AG04449 (cell line): Measurements from ENCODE around the gene WIPF2.

Source experiments
- CTCF ChIA-PET: fragments of 350-600 bp; formaldehyde crosslinking; extraction: SDS; loops from one replicate; lab custom pipeline; 2021; ENCODE audit warnings: antibody characterized with exemption; lab: Yijun Ruan, JAX
- POLR2A ChIA-PET: fragments of 400-600, 350-600 bp; formaldehyde crosslinking; extraction: SDS; loops from one replicate; lab custom pipeline; 2020; ENCODE audit warnings: antibody characterized with exemption, inconsistent platforms; lab: Yijun Ruan, JAX
- DNase-seq: peaks from one replicate; pipeline ENCODE4 v3.0.0-alpha.2; 2010; ENCODE audit warnings: low read depth, low spot score
- H3K4me3 ChIP-seq: 2 replicates; pipeline ENCODE4 v1.5.1; 2011; ENCODE audit warnings: low read depth, mild to moderate bottlenecking, control low read depth, low read length
- TF ChIP-seq, protein P1 (sequence below): IDR thresholded peaks from one replicate; pipeline ENCODE4 v1.5.1; 2011; ENCODE audit warnings: mild to moderate bottlenecking, moderate library complexity, low read length, control low read depth, inconsistent platforms; ENCODE audit not compliant: insufficient read depth; ENCODE audit errors: missing control alignments

The WIPF2 gene

DNA sequence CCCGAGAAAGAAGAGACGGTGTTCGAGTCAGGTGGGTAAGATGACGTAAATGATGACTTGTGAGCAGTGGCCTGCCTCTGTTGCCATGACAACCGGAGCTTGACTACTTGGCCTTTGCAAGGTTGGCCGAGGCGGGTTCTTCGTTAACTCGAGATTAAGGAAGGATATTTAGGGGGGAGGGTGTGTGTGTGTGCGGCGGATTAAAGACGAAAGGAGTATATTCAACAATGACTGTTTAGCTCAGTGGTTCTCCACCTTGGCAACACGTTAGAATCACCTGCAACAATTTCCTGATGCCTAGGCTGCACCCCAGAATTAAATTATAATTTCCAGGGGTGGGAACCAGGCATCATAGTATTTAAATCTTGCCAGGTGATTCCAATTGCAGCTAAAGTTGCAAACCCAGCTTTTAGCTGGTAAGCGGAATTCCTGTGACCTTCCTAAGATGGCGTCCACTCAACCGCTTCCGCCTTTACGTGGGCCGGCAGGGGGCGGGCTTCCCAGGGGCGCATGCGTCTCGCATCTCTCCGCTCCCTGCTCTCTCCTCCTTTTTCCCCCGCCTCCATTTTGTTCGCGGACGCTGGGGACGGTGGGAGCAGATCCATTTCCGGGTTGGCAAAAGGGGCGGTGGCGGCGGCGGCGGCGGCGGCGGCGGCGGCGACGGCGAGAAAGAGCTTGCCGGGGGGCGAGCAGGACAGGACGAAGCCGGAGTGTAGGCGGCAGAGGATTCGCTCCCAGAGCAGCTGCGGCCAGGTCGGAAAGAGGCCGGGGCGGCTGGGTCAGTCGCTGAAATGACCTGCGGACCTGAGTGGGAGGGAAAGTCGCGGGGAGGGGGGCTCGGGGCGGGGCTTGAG lies at the start of gene WIPF2:
Gene WIPF2 (plus strand): TSS at position 565 of the 854 bp plus-strand sequence. CDS start 37,156 bp downstream, outside the sequence.
- POLR2A ChIA-PET: interaction anchor here (1.4 to 1.5 kb wide), 2 partner anchors 10 to 20 kb away, joined by 5 to 10 read pairs; no protein-coding TSS in a partner anchor
- CTCF ChIA-PET: interaction anchor here (0.6 to 6.3 kb wide), 54 partner anchors 10 to 756 kb away, joined by 3 to 65 read pairs (median 4); partner anchors contain the start of gene RARA
- TF ChIP-seq, protein P1, sequence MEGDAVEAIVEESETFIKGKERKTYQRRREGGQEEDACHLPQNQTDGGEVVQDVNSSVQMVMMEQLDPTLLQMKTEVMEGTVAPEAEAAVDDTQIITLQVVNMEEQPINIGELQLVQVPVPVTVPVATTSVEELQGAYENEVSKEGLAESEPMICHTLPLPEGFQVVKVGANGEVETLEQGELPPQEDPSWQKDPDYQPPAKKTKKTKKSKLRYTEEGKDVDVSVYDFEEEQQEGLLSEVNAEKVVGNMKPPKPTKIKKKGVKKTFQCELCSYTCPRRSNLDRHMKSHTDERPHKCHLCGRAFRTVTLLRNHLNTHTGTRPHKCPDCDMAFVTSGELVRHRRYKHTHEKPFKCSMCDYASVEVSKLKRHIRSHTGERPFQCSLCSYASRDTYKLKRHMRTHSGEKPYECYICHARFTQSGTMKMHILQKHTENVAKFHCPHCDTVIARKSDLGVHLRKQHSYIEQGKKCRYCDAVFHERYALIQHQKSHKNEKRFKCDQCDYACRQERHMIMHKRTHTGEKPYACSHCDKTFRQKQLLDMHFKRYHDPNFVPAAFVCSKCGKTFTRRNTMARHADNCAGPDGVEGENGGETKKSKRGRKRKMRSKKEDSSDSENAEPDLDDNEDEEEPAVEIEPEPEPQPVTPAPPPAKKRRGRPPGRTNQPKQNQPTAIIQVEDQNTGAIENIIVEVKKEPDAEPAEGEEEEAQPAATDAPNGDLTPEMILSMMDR: peak; percentile 80
- H3K4me3 ChIP-seq: peak within 1 kb of the TSS; percentile 94
- peak; percentile 61 for DNase-seq

- TF ChIP-seq, protein P1: no peak
- H3K4me3 ChIP-seq: no peak overlapping the region
- no peak for DNase-seq
- ChIA-PET POLR2A (interaction anchor here (0.6 kb wide), 1 partner anchor 33 kb away, joined by 3 read pairs; no protein-coding TSS in a partner anchor), CTCF (interaction anchor here (1.1 to 2.7 kb wide), 11 partner anchors 9 to 157 kb away, joined by 4 to 11 read pairs (median 7); no protein-coding TSS in a partner anchor)
Observed at GRCh38 chr17:40170325-40170724, 48.8 kb upstream of the WIPF2 start.

GRCh38 chr17:40171750-40172149 lies 47.4 kb upstream of the WIPF2 start:
- ChIA-PET CTCF (interaction anchor here (0.9 to 1.0 kb wide), 2 partner anchors 12 to 60 kb away, joined by 3 read pairs; no protein-coding TSS in a partner anchor), POLR2A (interaction anchor here (0.6 kb wide), 1 partner anchor 29 kb away, joined by 3 read pairs; no protein-coding TSS in a partner anchor)
- H3K4me3 ChIP-seq: no peak overlapping the region
- TF ChIP-seq, protein P1: no peak
- DNase-seq: no peak

DNA sequence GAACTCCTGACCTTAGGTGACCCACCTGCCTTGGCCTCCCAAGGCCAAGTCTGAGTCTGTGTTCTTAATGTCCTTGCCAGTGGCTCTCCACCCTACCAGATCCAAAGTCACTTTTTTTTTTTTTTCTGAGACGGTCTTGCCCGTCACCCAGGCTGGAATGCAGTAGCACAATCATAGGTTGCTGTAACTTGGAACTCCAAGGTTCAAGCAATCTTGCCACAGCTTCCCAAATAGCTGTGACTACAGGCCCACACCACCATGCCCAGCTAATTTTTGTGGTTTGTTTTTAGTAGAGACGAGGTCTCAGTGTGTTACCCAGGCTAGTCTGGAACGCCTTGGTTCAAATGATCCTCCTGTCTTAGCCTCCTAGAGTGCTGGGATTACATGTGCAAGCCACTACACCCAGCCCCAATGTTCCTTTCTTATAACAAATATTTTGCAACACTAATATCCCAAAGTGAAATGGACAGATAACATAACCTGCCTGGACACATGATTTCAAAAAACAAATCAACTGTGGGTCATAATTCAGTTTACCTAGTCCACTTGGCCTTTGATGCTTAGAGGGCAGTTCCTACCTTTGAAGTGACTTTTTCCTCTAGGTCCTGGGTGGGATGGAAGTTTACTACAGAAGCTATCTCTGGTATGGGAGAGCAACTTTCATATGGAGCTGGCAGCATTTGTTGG lies 45.9 kb upstream of the WIPF2 start:
- POLR2A ChIA-PET: interaction anchor here (0.7 kb wide), 1 partner anchor 26 kb away, joined by 3 read pairs; no protein-coding TSS in a partner anchor
- DNase-seq: no peak
- TF ChIP-seq, protein P1: no peak
- CTCF ChIA-PET: interaction anchor here (0.8 to 10.4 kb wide), 5 partner anchors 9 to 158 kb away, joined by 3 to 76 read pairs (median 4); partner anchors contain the start of gene CSF3
- no peak overlapping the region for H3K4me3 ChIP-seq

DNA sequence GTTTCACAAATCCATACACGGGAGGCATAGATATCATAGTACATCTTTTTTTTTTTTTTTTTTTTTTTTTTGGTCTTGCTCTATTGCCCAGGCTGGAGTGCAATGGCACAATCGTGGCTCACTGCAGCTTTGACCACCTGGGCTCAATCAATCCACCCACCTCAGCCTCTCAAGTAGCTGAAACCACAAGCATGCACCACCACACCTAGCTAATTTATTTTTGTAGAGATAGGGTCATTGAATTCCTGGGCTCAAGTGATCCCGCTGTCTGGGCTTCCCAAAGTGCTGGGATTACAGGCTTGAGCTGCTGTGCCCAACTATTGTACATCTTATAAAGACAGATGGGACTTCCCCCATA lies 45.3 kb upstream of the WIPF2 start:
- no peak overlapping the region for H3K4me3 ChIP-seq
- CTCF ChIA-PET: interaction anchor here (0.9 to 10.4 kb wide), 5 partner anchors 19 to 158 kb away, joined by 3 to 76 read pairs (median 5); partner anchors contain the start of gene CSF3
- no peak for DNase-seq
- TF ChIP-seq, protein P1: no peak
- POLR2A ChIA-PET: interaction anchor here (0.7 kb wide), 1 partner anchor 26 kb away, joined by 3 read pairs; no protein-coding TSS in a partner anchor
